WTC11 (cell line): ENCODE results near the gene TNFRSF14. TPM values are rescaled to one million over a fixed set of nuclear protein-coding genes. Genes with fewer than 3 reads are reported as not detected.

ENCODE experiments used
- ATAC-seq: fragments of 200-7000 bp; cut with Tn5 transposase; 2 replicates; pipeline ENCODE4 v1.10.0; 2021; ENCODE audit warnings: mild to moderate bottlenecking, moderate library complexity
- CTCF ChIA-PET: fragments of 300-600 bp; sonication (Branson Sonifier 250); formaldehyde crosslinking; loops from one replicate; lab custom pipeline; 2021; ENCODE audit warnings: antibody characterized with exemption; lab: Charles Lee
- POLR2A ChIA-PET: fragments of 350-600 bp; sonication (Branson Sonifier 250); formaldehyde crosslinking; loops from one replicate; lab custom pipeline; 2021; ENCODE audit warnings: antibody characterized with exemption; lab: Charles Lee
- DNase-seq: peaks from one replicate; pipeline ENCODE4 v3.0.0; 2021; ENCODE audit warnings: low spot score
- H3K27ac Mint-ChIP-seq: 2 replicates; pipeline ENCODE4 v1.8.0; 2021; ENCODE audit warnings: mixed read lengths
- H3K27me3 Mint-ChIP-seq: 2 replicates; pipeline ENCODE4 v1.8.0; 2021; ENCODE audit warnings: low read depth, mild to moderate bottlenecking, moderate library complexity, mixed read lengths
- H3K36me3 Mint-ChIP-seq: 2 replicates; pipeline ENCODE4 v1.8.0; 2021; ENCODE audit warnings: mixed read lengths
- H3K4me1 Mint-ChIP-seq: 2 replicates; pipeline ENCODE4 v1.8.0; 2022; ENCODE audit warnings: mixed read lengths
- H3K4me3 Mint-ChIP-seq: 2 replicates; pipeline ENCODE4 v1.8.0; 2021; ENCODE audit warnings: mild to moderate bottlenecking, moderate library complexity, mixed read lengths
- H3K9me3 Mint-ChIP-seq: 2 replicates; pipeline ENCODE4 v1.8.0; 2021; ENCODE audit warnings: mixed read lengths
- AFF4 ChIP-seq: sonication (generic); formaldehyde crosslinking; IDR thresholded peaks from 2 replicates; pipeline ENCODE4 v1.8.1; 2023; ENCODE audit warnings: mild to moderate bottlenecking, missing genetic modification reagents, borderline replicate concordance
- ARID4B ChIP-seq: sonication (generic); formaldehyde crosslinking; IDR thresholded peaks from 2 replicates; pipeline ENCODE4 v1.8.0; 2023; ENCODE audit warnings: missing genetic modification reagents, mild to moderate bottlenecking, borderline replicate concordance
- ESRRA ChIP-seq: sonication (generic); formaldehyde crosslinking; IDR thresholded peaks from 2 replicates; pipeline ENCODE4 v1.8.1; 2022; ENCODE audit warnings: mild to moderate bottlenecking, missing genetic modification reagents, borderline replicate concordance
- ETV6 ChIP-seq: sonication (generic); formaldehyde crosslinking; IDR thresholded peaks from 2 replicates; pipeline ENCODE4 v1.8.1; 2022; ENCODE audit warnings: mild to moderate bottlenecking, missing genetic modification reagents
- FOXK1 ChIP-seq: sonication (generic); formaldehyde crosslinking; IDR thresholded peaks from 2 replicates; pipeline ENCODE4 v1.8.0; 2022; ENCODE audit warnings: mild to moderate bottlenecking, moderate library complexity, missing genetic modification reagents
- HMGA2 ChIP-seq: fragments of 250-450 bp; sonication (Bioruptor Pico); IDR thresholded peaks from 2 replicates; pipeline ENCODE4 v1.4.0; 2021; ENCODE audit warnings: mild to moderate bottlenecking, moderate library complexity
- PRDM15 ChIP-seq: sonication (generic); formaldehyde crosslinking; IDR thresholded peaks from 2 replicates; pipeline ENCODE4 v1.8.0; 2022; ENCODE audit warnings: missing genetic modification reagents
- PRRX2 ChIP-seq: fragments of 250-450 bp; sonication (Bioruptor Pico); IDR thresholded peaks from 2 replicates; pipeline ENCODE4 v1.8.0; 2021; ENCODE audit warnings: mild to moderate bottlenecking
- SMAD4 ChIP-seq: sonication (generic); formaldehyde crosslinking; IDR thresholded peaks from 2 replicates; pipeline ENCODE4 v1.8.0; 2022; ENCODE audit warnings: mild to moderate bottlenecking, missing genetic modification reagents
- SP1 ChIP-seq: sonication (generic); formaldehyde crosslinking; conservative IDR thresholded peaks from 2 replicates; pipeline ENCODE4 v1.8.1; 2022; ENCODE audit warnings: missing genetic modification reagents
- STAT6 ChIP-seq: sonication (generic); formaldehyde crosslinking; conservative IDR thresholded peaks from 2 replicates; pipeline ENCODE4 v1.8.1; 2023; ENCODE audit warnings: mild to moderate bottlenecking, low read depth, missing genetic modification reagents, moderate library complexity
- TCF7 ChIP-seq: sonication (generic); formaldehyde crosslinking; IDR thresholded peaks from 2 replicates; pipeline ENCODE4 v1.8.0; 2022; ENCODE audit warnings: mild to moderate bottlenecking, low read depth, missing genetic modification reagents, moderate library complexity
- ZBTB21 ChIP-seq: sonication (generic); formaldehyde crosslinking; IDR thresholded peaks from 2 replicates; pipeline ENCODE4 v1.8.1; 2023; ENCODE audit warnings: mild to moderate bottlenecking, missing genetic modification reagents, borderline replicate concordance
- ZNF219 ChIP-seq: sonication (generic); formaldehyde crosslinking; IDR thresholded peaks from 2 replicates; pipeline ENCODE4 v1.8.0; 2023; ENCODE audit warnings: missing genetic modification reagents, mild to moderate bottlenecking, borderline replicate concordance
- ZNF232 ChIP-seq: sonication (generic); formaldehyde crosslinking; IDR thresholded peaks from 2 replicates; pipeline ENCODE4 v1.8.0; 2022; ENCODE audit warnings: mild to moderate bottlenecking, missing genetic modification reagents
- ZNF317 ChIP-seq: sonication (generic); formaldehyde crosslinking; IDR thresholded peaks from 2 replicates; pipeline ENCODE4 v1.8.1; 2023; ENCODE audit warnings: low read depth, mild to moderate bottlenecking, moderate library complexity, missing genetic modification reagents, borderline replicate concordance
- ZNF416 ChIP-seq: fragments of 250-450 bp; sonication (Bioruptor Pico); IDR thresholded peaks from 2 replicates; pipeline ENCODE4 v1.9.0; 2021; ENCODE audit warnings: mild to moderate bottlenecking, inconsistent platforms
- total RNA-seq: library from RNA; stranded (reverse); gene quantifications from 3 replicates; pipeline ENCODE4 v1.2.3, GENCODE V29; 2021

The TNFRSF14 gene
- total RNA-seq, 1 experiment from 2014 or later, result 0.87 TPM

DNA sequence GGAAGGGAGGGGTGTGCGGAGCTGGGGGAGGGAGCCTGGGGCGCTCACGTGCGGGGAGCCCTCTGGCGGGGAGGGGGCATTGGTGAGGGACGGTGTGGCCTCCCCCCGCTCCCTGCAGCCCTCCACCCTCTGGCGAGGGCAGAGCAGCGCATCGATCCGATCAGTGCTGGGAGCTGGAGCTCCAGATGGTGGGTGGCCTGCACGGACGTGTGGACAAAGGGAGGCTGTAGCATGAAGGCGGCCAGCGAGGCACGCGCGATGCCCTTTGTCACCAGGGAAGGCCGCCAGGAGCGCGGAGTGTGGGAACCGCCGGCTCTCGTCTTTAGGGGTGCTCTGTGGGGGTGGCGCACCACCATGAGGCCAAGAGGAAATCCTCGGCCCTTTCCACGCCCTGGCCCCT is 20.7 kb upstream of the TNFRSF14 start (continued):
- no peak for TF ChIP-seq ZNF317 (CRISPR knock-in tag)
- no peak for TF ChIP-seq PRRX2 (CRISPR knock-in tag)
- TF ChIP-seq ETV6 (CRISPR knock-in tag), result no peak
- TF ChIP-seq AFF4 (CRISPR knock-in tag), result no peak
- no peak for TF ChIP-seq ZNF416 (CRISPR knock-in tag)
- no peak for TF ChIP-seq ZNF219 (CRISPR knock-in tag)
- TF ChIP-seq ESRRA, result no peak
- TF ChIP-seq TCF7 (CRISPR knock-in tag), result no peak
- no peak for TF ChIP-seq SMAD4
- no peak for TF ChIP-seq ZBTB21 (CRISPR knock-in tag)
- no peak for TF ChIP-seq PRDM15

GRCh38 chr1:2535981-2536380 is 20.2 kb upstream of the TNFRSF14 start:
- TF ChIP-seq HMGA2 (CRISPR knock-in tag) (no peak), SP1 (CRISPR knock-in tag) (no peak), STAT6 (CRISPR knock-in tag) (no peak), PRRX2 (CRISPR knock-in tag) (no peak), PRDM15 (no peak), ZNF232 (CRISPR knock-in tag) (no peak), ARID4B (CRISPR knock-in tag) (no peak), FOXK1 (CRISPR knock-in tag) (no peak)
- TF ChIP-seq, all 79 proteins: peak for 0
- CTCF ChIA-PET, result interaction anchor here (1.4 to 2.3 kb wide), 6 partner anchors 10 to 26 kb away, joined by 6 to 14 read pairs (median 6); partner anchors contain the start of gene PANK4
- no peak for ATAC-seq
- H3K27me3 Mint-ChIP-seq, result peaks cover 61% of the 10 kb centered on the region
- no peaks in the 10 kb centered on the region for H3K9me3 Mint-ChIP-seq
- H3K36me3 Mint-ChIP-seq, result no peaks in the 10 kb centered on the region
- POLR2A ChIA-PET, result no interaction called here
- peaks cover 9% of the 10 kb centered on the region for H3K4me1 Mint-ChIP-seq
- H3K4me3 Mint-ChIP-seq, result no peak overlapping the region
- no peak for DNase-seq
- no peak overlapping the region for H3K27ac Mint-ChIP-seq
